Inflammatory macrophage (primary cell): Measurements from ENCODE around the gene BPIFA1.

Experiments
- DNase-seq, 2 donors: peaks; one replicate each; pipeline ENCODE4 v3.0.0-alpha.2; 2020 to 2022

Gene BPIFA1

DNA sequence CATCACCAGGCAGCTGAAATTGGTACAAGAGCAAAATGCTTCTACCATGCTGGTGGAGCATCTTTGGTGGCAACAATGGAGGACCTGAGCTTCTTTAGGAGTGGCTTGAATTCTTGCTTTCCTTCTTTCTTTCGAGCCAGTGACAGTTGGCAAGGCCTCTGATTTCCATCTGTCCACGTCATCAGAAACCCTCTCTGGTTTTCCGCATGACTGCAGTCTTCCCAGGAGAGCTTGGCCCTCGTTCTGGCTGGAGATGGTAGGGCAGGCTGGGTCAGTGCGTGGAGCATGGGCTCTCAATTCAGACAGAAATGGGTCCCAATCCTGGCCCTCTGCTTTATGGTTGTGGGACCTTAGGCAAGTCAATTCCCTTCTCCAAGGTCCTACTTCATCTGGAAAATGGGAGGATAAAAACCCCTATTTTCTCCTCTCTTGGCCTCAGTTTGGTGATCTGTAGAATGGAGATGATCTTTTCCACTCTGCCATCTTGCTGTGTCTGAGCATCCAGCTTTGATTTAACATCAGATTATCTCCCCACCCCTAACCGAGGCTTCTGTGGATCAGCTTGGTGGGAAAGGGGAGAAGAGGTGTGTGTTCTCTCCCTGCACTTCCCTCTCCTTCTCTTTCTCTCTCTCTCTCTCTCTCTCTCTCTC, 43.6 kb downstream of the BPIFA1 start:
- no peak for DNase-seq

- DNase-seq, result no peak
These were observed 44.3 kb downstream of the BPIFA1 start for GRCh38 chr20:33280000-33280680.

- DNase-seq, result no peak
These were observed 45.0 kb downstream of the BPIFA1 start for GRCh38 chr20:33280775-33281174.

GRCh38 chr20:33281550-33282146, 45.9 kb downstream of the BPIFA1 start:
- no peak for DNase-seq

DNA sequence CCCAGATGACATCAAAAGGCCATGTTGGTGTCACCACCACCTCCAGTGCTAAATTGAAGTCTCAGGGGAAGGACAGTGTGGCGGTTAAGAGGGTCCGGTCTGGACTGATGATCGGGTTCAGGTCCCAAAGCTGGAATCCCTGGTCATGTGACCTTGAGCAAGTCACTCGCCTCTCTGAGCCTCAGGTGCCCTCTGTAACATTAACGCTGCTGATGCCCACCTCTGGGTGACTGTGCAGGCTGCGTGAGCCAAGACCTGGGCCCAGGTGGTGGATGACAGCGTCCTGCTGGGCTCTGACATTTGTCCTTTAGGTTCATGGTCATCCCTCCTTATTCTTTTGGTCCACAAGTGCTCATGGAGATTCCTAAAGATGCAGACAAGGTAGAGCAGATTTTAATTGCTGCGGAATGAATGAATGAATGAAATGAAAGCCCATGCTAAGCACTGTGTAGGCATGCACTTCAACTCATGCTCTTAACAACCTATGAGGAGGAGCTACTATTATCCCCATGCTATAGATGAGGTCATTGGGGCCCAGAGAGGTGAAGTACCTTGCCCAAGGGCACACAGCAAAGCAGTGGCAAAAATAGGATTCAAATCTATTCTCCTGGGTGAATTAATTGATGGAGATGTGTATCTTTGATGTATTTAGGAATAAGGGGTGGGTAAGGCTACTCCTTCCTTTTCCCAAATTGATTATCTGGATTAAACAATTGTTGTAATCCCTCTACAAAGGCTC, 46.6 kb downstream of the BPIFA1 start:
- DNase-seq, result no peak

DNA sequence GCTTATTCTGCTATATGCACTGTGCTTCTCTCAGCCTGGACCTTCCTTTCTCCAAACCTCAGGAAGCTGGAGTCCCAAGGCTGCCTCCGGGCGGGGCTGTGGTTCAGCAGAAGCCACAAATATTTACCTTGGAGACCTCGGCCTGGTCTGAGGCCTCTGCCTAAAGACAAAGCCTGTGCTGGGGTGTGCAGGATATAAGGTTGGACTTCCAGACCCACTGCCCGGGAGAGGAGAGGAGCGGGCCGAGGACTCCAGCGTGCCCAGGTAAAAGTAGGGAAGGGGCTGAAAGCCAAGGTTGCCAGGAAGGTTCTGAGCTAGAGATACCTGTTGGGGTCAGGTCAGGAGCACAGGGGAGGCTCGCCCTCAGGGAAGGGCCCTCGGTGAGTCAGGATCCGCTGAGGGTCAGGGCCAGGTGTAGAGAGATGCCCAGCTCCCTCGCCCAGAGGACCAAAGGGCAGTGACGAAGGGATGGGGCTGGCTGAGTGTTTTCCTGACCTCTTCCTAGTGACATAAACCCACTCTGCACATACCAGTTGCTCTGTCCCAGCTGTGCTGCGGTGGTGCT, 47.3 kb downstream of the BPIFA1 start, which contains the start of gene BPIFB1:
BPIFB1 (plus strand) TSS at position 224 of the 565 bp plus-strand sequence. CDS start 2,860 bp downstream, outside the sequence.
- no peak for DNase-seq

DNA sequence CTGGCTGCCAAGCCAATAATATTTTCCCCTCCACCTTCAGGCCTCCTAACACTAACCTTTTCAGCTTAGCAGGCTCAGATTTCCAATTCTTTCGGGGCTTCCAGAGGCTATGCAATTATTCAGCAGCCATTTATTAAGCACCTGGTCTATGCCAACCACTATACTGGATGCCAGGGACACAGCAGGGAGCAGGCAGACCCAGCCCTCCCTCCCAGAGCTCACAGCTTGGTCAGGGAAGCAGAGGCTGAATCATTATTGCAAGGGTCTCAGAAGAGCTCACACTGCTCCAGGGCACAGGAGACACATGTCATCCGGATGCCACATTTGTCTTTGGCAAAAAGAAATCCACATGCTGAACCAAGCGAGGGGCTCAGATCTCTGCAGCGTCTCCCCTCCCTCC, 48.5 kb downstream of the BPIFA1 start:
- DNase-seq, result no peak

DNA sequence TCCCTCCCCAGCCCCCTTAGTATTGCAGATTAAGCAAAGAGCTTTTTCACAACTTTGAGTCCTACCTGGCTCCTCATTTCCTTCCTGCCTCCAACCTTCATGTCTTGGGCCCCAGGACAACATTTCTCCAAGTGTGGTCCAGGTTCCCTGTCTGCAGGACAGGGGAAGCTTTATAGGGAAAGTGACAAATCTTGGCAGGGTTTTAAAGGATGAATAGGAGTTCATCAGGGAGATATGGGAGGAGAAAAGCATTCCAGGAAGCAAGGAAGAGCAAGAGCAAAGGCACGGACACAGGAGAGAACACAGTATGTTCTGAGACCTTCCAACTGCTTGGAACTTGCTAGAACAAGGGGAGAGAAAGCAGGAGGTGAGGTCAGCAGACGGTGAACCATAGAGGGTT, 49.1 kb downstream of the BPIFA1 start:
- DNase-seq, result no peak

DNA sequence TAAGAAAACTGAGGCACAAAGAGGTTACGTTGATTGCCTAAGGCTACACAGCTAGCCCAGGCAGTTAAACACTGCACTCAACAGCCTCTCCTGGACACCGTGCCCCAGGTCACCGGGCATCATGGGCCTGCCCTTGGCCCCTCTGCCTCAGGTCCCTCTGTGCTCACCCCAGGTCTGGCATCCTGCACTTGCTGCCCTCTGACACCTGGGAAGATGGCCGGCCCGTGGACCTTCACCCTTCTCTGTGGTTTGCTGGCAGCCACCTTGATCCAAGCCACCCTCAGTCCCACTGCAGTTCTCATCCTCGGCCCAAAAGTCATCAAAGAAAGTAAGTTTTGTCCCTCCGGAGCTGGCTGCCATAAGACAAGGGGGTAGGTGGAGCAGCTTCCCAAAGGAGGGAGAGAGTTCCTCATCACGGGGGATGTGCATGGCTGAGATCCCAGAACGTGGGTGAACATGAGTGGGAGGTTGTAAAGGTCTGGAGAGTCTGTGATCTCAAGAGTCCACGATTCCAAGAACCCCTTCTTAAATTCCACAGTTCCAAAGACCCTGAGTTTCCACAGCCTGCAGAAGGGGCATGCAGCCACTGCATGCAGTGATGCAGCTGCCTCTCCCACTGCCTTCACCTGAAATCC, 50.2 kb downstream of the BPIFA1 start:
- DNase-seq, result no peak

DNA sequence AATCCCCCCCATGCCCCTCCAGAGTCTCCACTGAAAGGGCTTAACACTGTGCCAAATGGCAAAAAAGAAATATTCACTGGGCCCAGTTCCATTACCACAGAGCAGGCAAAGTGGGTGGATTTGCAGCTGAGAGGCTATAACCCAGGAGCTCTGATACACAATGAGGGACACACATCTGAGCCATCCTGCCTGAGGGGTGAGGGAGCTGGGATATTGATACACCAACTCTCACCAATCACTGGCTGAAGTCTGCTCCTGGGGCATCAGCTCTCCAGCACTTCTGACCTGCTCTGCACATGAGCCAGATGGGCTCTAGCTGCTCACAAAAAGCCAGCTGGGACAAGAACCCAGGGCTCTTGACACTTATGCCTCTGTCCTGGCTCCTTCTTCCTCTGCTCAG, 52.1 kb downstream of the BPIFA1 start:
- no peak for DNase-seq

DNA sequence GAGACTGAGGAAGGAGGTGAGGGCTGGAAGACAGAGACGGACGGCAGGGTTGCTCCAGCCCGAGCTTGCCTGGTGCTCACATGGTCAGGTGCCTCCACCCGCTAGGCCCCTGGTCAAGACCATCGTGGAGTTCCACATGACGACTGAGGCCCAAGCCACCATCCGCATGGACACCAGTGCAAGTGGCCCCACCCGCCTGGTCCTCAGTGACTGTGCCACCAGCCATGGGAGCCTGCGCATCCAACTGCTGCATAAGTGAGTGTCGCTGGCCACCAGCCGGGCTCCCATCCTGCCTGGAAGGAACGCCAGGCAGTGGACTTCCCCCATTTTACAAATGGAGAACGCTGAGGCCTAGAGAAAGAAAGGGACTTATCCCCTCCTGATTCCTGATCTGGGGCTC, 55.1 kb downstream of the BPIFA1 start:
- DNase-seq, result no peak

- DNase-seq, result no peak
These were observed 55.6 kb downstream of the BPIFA1 start for GRCh38 chr20:33291416-33291815.

- DNase-seq, result peak; percentile 36 to 64
These were observed 56.1 kb downstream of the BPIFA1 start for GRCh38 chr20:33291830-33292355.
